NCI-H2227 treated with DMSO at 0.1 percent for 48 hours (cell line): ENCODE results near the gene CREBL2.

Source experiments
- DNase-seq: peaks from one replicate; lab custom pipeline; 2025; lab: John Stamatoyannopoulos, UW

CREBL2 gene

DNA sequence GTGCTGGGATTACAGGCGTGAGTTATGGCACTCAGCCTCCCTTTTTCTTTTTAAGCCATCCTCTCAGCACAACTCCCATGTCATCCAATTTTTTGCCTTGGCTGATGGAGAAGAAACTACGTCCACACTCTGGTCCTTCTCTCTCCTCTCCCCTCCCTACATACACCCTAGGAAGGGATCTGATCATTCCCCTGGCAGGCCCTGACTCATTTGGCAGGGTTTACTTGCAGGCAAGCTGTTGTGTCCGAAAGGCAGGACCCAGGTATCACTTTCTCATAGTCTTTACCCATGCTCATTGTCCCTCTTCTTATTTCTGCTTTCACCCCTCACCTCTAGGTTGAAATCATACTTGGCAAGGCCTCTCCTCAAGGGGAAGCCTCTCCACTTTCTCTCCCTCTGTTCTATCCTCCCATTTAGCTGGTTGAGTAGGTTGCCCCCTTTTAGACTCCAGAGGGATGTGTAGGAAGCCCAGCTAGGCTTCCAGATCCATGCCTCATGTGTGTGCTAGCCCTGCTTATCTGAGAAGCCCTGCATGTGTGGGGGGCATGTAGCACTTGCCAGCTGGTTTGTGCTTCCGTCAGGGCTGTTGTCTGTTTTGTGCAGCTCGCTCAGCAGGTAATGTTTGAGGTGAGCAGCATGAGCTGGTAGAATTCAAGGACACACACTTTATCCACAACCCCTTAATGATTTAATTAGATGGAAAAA, 69.5 kb downstream of the CREBL2 start:
- DNase-seq: no peak

DNA sequence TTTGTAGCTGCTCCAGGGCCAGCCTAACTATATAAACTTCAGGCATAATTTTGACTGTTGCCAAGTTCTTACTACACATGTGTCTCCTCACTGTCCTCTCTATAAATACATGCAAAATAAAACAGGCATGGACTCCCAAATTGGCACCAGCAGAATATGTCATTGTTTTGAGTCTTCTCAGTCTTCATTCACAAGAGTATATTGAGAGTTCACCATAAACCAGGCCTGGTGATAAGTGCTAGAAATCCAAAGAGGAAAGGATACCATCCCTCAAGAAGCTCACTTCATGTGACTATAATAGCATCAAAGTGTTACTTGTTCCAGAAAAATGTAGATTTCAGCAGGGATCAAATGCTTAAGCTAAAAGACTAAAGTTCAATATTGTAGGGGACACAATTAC, 70.6 kb downstream of the CREBL2 start:
- no peak for DNase-seq

DNA sequence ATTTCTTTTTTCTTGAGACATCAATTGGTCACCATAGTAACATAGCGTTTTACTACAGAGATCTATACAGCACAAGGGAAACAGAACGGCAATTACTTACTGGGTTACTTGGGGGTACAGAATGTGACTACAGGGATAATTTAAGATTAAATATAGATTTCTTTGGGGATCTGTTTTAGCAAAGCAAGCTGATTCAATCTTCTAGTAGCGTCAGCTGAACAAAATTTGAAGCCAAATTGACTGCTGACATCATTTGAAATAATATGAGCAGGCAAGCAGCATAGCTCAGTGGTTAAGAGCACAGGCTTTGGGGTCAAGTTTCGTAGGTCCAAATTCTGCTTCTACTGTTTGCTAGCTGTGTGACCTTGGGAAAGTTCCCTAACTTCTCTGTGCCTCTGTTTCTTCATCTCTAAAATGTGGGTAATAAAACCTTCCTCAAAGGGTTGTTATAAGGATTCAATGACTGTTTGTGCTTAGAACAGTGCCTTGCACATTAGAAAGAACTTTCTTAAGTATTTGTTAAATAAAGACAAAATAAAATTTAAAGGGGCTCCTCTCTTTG, 71.5 kb downstream of the CREBL2 start:
- DNase-seq: no peak

DNA sequence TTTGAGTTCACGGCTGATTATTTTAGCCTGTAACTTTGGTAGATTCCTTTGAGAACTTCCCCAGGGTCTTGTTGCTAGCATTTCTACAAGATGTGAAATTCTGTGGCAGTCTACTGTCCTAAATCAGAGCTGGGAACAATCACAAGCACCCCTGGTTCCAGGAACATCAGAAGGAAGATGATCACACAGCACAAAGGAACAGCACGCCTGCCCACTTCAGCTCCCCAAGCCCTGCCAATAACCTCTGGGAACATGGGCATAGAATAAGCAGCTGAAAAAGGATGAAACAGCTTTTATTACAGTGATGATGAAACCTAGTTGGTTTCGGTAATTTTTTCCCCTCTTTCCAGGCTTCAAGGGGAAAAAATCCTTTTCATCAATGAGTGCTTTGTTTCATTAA, 72.0 kb downstream of the CREBL2 start:
- no peak for DNase-seq

DNA sequence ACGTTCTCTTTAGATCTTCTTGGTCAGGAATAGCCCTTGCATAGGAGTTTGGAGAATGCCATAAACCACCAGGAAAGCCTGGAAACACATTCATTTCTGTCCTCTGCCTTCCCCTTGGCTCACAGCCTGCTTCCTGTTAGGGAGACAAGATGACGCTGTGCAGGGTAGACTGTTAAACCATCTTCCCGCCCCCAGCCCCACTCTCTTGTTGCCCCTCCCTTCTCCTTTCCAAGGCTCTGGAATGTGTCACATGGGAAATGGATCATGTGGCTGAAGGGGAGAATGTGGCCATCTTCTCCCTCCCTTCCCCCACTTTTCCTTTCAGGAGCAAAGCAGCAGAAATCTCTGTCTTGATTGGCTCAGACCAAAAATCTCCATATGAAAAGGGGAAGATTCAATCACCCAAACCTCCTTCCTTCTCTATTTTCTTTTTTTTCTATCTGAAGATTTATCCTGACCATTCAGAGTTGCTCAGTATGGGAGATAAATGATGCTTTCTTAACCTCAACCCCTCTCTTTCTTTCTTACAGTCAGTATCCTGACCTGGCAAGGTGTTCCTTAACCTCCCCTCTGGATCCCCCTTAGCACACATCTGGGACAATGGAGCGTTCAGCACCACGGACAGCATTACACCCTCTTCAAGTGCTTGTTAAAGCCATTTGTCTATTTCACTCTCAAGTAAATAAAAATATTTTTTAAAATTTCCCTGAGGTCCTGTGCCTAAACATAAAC, 72.9 kb downstream of the CREBL2 start:
- peak; percentile 94 for DNase-seq

DNA sequence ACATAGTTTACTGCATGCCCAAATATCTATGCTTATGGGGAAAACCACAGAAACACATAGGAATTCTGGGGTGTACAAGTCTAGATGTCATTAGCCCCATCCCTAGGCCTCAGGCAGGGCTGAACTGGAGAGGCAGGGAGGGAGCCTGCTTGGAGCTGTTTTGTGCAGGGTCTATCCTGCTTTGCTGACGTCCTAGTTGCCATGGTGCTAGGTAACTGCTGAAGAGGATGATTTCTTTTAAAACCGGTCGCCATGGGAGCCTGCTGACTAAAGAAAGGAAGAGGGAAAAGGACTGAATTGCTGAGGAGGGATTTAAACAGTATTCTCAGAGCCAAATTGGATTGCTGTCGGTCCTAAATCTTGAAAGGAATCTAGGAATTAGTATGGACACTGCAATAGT, 73.6 kb downstream of the CREBL2 start:
- peak; percentile 81 for DNase-seq

DNA sequence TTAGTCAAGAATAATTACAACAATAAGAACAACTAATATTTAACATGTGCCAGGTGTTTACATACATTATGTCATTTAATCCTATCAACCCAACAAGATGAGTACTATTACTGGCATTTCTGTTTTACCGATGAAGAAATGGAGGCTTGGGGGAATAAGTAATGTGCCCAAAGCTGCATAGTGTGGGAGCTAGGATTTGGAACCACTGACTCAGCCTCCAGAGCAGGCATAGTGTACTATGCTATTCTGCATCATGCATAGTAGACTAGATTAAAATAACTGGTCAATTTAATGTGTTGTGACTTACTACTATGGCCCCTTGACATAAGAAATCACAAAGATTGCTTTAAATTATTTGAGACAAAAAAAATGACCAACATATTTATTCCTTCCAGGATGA, 74.8 kb downstream of the CREBL2 start:
- DNase-seq: no peak

DNA sequence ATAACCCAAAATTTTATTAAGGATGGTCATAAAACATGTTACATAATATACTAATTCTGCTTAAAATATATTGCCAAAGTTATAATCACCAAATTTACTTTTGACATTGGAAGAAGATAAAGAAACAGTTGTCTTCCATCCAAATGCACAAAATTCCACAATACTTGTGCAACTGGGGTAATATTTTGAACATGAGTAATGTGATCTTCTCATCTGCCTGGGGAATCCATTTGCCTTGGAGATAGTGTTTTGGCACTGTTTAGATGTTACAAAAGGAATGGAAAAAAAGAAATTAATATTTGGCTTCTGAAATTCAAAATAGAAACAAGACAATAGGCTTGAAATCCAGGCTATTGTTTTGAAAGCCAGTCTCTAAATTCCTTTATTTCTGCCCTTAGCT, 75.2 kb downstream of the CREBL2 start:
- no peak for DNase-seq

DNA sequence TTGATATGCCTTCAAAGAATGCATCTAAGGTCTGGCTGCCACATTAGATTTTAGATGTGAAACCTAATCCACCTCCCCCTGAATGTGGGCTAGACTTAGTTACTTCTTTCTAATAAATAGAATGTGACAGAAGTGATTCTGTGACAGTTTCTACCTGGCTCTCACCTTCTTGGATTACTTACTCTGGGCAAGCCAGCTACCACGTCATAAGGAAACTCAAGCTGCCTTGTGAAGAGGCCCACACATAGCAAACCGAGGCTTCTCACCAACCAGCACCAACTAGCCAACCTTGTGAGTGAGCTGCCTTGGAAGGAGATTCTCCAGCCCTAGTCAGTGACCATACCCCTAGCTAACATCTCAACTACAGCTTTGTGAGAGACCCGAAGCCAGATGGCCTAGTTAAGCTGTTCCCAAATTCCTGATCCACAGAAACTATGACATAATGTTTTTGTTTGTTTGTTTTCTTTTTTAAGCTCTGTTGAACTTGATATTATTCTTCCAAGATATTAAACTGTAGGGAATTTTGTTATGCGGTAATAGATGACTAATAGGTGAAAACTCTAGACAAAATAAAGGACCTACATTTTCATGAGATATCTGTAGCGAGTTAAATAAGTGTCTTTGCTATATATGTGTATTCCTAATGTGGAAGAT, 78.1 kb downstream of the CREBL2 start:
- no peak for DNase-seq

DNA sequence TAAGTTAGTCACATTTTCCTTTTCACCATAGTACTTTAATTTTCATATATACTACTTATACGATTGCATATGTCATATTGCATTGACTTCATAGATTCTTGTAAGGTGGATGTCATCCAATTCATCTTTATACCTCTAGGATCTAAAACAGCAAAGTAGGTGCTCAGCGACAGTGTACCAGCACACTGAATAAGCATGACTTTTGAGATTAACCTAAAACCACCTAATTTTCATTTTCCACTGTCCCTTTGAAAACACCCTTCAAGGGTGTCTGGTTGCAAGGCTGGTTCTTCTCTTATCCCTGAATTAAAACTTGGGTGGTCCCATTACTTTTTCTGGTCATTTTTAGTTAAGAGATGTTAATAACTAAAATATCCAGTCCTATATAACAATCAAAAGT, 79.9 kb downstream of the CREBL2 start:
- DNase-seq: no peak

DNA sequence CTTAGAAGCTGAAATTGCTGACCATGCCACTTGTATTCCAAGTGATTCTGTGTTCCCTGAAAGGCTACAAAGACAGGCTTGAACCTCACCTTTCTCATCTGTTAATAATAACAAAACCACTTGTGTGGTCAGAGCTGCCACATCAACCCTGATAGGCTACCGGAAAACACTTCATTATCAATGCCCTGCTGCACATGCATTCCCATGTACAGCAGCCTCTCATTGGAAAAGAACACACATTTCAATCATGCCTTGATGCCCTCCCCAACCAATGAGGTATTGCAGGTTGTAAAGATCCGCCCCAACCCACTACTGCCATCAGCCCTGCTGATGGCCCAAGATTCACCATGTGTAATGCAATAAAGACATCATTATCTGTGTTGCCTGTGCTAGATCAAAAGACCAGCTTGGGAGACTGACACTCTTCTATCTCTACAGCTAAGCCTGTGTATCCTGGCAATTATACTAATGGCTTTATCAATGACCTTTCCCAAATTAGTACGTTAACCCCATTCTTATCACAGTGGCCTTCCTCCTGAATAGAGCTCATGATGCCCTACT, 81.5 kb downstream of the CREBL2 start:
- DNase-seq: peak; percentile 61
